Mononuclear cell (primary cell): ENCODE measurements around the gene R3HDM2. TPM values are rescaled to one million over a fixed set of nuclear protein-coding genes. Genes with fewer than 3 reads are reported as not detected.

ENCODE experiments used
- H3K27me3 ChIP-seq: 2 replicates; pipeline ENCODE4 v1.6.0; 2011; ENCODE audit warnings: low read length, control low read depth; ENCODE audit not compliant: insufficient read depth
- H3K4me1 ChIP-seq: 2 replicates; pipeline ENCODE4 v1.5.1; 2011; ENCODE audit warnings: mild to moderate bottlenecking, low read length, control low read depth; ENCODE audit not compliant: insufficient read depth
- H3K4me3 ChIP-seq: 2 replicates; pipeline ENCODE4 v1.5.1; 2011; ENCODE audit warnings: mild to moderate bottlenecking, low read length, moderate library complexity
- H3K9me3 ChIP-seq: 2 replicates; pipeline ENCODE4 v1.5.1; 2011; ENCODE audit warnings: low read depth, mild to moderate bottlenecking, control low read depth, low read length
- total RNA-seq: library from RNA; depleted of rRNA; stranded (reverse); fragments of >200 nt; gene quantifications from one replicate; pipeline ENCODE4 v1.2.3, GENCODE V29; 2012

The R3HDM2 gene
- total RNA-seq, result 31.3 TPM

GRCh38 chr12:57430931-57431566 is at the start of gene R3HDM2:
Gene R3HDM2, minus strand, starts transcription at chr12:57431043. Its CDS starts 120,615 bp downstream, at chr12:57310428.
- Histone ChIP-seq H3K27me3 (no peaks in the 10 kb centered on the region), H3K4me1 (peaks cover 28% of the 10 kb centered on the region), H3K9me3 (no peaks in the 10 kb centered on the region), H3K4me3 (peak within 1 kb of the TSS; percentile 47)

GRCh38 chr12:57479376-57480115 is 48.7 kb upstream of the R3HDM2 start, which contains the start of gene ARHGAP9:
Gene ARHGAP9, minus strand, starts transcription at chr12:57479866. Its CDS starts 460 bp downstream, at chr12:57479406.
- Histone ChIP-seq H3K27me3 (no peaks in the 10 kb centered on the region), H3K4me3 (peak within 1 kb of the TSS; percentile 64), H3K4me1 (peaks cover 61% of the 10 kb centered on the region), H3K9me3 (no peaks in the 10 kb centered on the region)

- Histone ChIP-seq H3K27me3 (no peaks in the 10 kb centered on the region), H3K4me3 (peak overlapping the region; percentile 64), H3K4me1 (peaks cover 66% of the 10 kb centered on the region), H3K9me3 (no peaks in the 10 kb centered on the region)
These were observed 48.2 kb upstream of the R3HDM2 start for GRCh38 chr12:57479043-57479375.

- Histone ChIP-seq H3K9me3 (no peaks in the 10 kb centered on the region), H3K27me3 (no peaks in the 10 kb centered on the region), H3K4me1 (peaks cover 75% of the 10 kb centered on the region), H3K4me3 (peak overlapping the region; percentile 64)
These were observed 47.2 kb upstream of the R3HDM2 start for GRCh38 chr12:57477710-57478681.

- H3K9me3 ChIP-seq, result no peaks in the 10 kb centered on the region
- peak overlapping the region; percentile 64 for H3K4me3 ChIP-seq
- H3K27me3 ChIP-seq, result no peaks in the 10 kb centered on the region
- H3K4me1 ChIP-seq, result peaks cover 84% of the 10 kb centered on the region
These were observed 46.3 kb upstream of the R3HDM2 start for GRCh38 chr12:57476993-57477709.

- H3K4me1 ChIP-seq, result peaks cover 87% of the 10 kb centered on the region
- H3K27me3 ChIP-seq, result no peaks in the 10 kb centered on the region
- H3K9me3 ChIP-seq, result no peaks in the 10 kb centered on the region
- peak overlapping the region; percentile 64 for H3K4me3 ChIP-seq
These were observed 45.5 kb upstream of the R3HDM2 start for GRCh38 chr12:57476162-57476992.

- Histone ChIP-seq H3K4me3 (peak overlapping the region; percentile 64), H3K9me3 (no peaks in the 10 kb centered on the region), H3K27me3 (no peaks in the 10 kb centered on the region), H3K4me1 (peaks cover 87% of the 10 kb centered on the region)
These were observed 44.7 kb upstream of the R3HDM2 start for GRCh38 chr12:57475271-57476161.

- Histone ChIP-seq H3K4me3 (no peak overlapping the region), H3K27me3 (no peaks in the 10 kb centered on the region), H3K9me3 (no peaks in the 10 kb centered on the region), H3K4me1 (peaks cover 87% of the 10 kb centered on the region)
These were observed 44.0 kb upstream of the R3HDM2 start for GRCh38 chr12:57474862-57475261.

- Histone ChIP-seq H3K4me3 (no peak overlapping the region), H3K27me3 (no peaks in the 10 kb centered on the region), H3K9me3 (no peaks in the 10 kb centered on the region), H3K4me1 (peaks cover 87% of the 10 kb centered on the region)
These were observed 43.6 kb upstream of the R3HDM2 start for GRCh38 chr12:57474430-57474829.

- H3K4me1 ChIP-seq, result peaks cover 86% of the 10 kb centered on the region
- H3K4me3 ChIP-seq, result no peak overlapping the region
- H3K27me3 ChIP-seq, result no peaks in the 10 kb centered on the region
- H3K9me3 ChIP-seq, result no peaks in the 10 kb centered on the region
These were observed 43.0 kb upstream of the R3HDM2 start for GRCh38 chr12:57473886-57474285.

GRCh38 chr12:57473392-57473791 is 42.5 kb upstream of the R3HDM2 start:
- peaks cover 81% of the 10 kb centered on the region for H3K4me1 ChIP-seq
- no peaks in the 10 kb centered on the region for H3K27me3 ChIP-seq
- no peaks in the 10 kb centered on the region for H3K9me3 ChIP-seq
- no peak overlapping the region for H3K4me3 ChIP-seq

- H3K4me3 ChIP-seq, result no peak overlapping the region
- H3K4me1 ChIP-seq, result peaks cover 75% of the 10 kb centered on the region
- H3K27me3 ChIP-seq, result no peaks in the 10 kb centered on the region
These were observed 41.5 kb upstream of the R3HDM2 start for GRCh38 chr12:57472391-57472790.

GRCh38 chr12:57471661-57472060 is 40.8 kb upstream of the R3HDM2 start:
- Histone ChIP-seq H3K4me1 (peaks cover 74% of the 10 kb centered on the region), H3K9me3 (no peaks in the 10 kb centered on the region), H3K27me3 (no peaks in the 10 kb centered on the region)

More at GRCh38 chr12:57472391-57472790, 41.5 kb upstream of the R3HDM2 start:
- no peaks in the 10 kb centered on the region for H3K9me3 ChIP-seq

More at GRCh38 chr12:57471661-57472060, 40.8 kb upstream of the R3HDM2 start:
- H3K4me3 ChIP-seq, result no peak overlapping the region
